GM12878 (cell line): ENCODE results near the gene ZPR1. TPM values are rescaled to one million over a fixed set of nuclear protein-coding genes. Genes with fewer than 3 reads are reported as not detected.

ENCODE experiments used
- ATAC-seq: fragments of 200-7000 bp; cut with Tn5 transposase; 3 replicates; pipeline ENCODE4 v1.9.1; 2020; ENCODE audit warnings: mild to moderate bottlenecking, moderate library complexity
- BruUV-seq: library from RNA; stranded (reverse); fragments of 400-500 nt; replicated peaks from 2 replicates; lab custom pipeline; 2021; lab: Mats Ljungman, UMichigan
- CTCF ChIA-PET: fragments of 300-600 bp; sonication (Branson Sonifier 250); formaldehyde crosslinking; extraction: SDS; loops from one replicate; lab custom pipeline; 2021; ENCODE audit warnings: inconsistent platforms; lab: Yijun Ruan, JAX
- POLR2A ChIA-PET: fragments of 350-600 bp; formaldehyde crosslinking; extraction: SDS; loops from one replicate; lab custom pipeline; 2021; ENCODE audit warnings: inconsistent platforms; lab: Charles Lee
- RAD21 ChIA-PET: fragments of 300-600 bp; sonication (Branson Sonifier 250); formaldehyde crosslinking; loops from one replicate; lab custom pipeline; 2023; ENCODE audit warnings: antibody characterized with exemption; ENCODE audit not compliant: unreplicated experiment; lab: Charles Lee
- SMC1A ChIA-PET: fragments of 300-600 bp; sonication (Branson Sonifier 250); formaldehyde crosslinking; loops from one replicate; lab custom pipeline; 2023; ENCODE audit not compliant: unreplicated experiment, uncharacterized antibody; lab: Charles Lee
- DNase-seq: peaks from one replicate; pipeline ENCODE4 v3.0.0-alpha.2; 2011; ENCODE audit warnings: low read depth, low spot score
- FAIRE-seq: peaks from 3 replicates; lab custom pipeline; 2011; peaks lifted over from hg19 to GRCh38; lab: Jason Lieb, UNC
- H2AFZ ChIP-seq: 2 replicates; pipeline ENCODE4 v1.6.0; 2011; ENCODE audit warnings: low read depth, low read length, control low read depth; ENCODE audit not compliant: control insufficient read depth
- H3K27ac ChIP-seq: 2 replicates; pipeline ENCODE4 v1.5.1; 2011; ENCODE audit warnings: control low read depth; ENCODE audit not compliant: control insufficient read depth, insufficient read depth
- H3K27me3 ChIP-seq, 2 experiments: replicated peaks in 1 of 2; 2 replicates each; pipeline versions ENCODE4 v1.6.0 to v1.6.1; 2011; ENCODE audit warnings: low read length in 1 of 2; ENCODE audit not compliant: control insufficient read depth in 2 of 2, insufficient read depth in 2 of 2
- H3K36me3 ChIP-seq, 2 experiments: 2 replicates each; pipeline ENCODE4 v1.5.1; 2011; ENCODE audit warnings: low read length in 1 of 2; ENCODE audit not compliant: control insufficient read depth in 2 of 2, insufficient read depth in 2 of 2
- H3K4me1 ChIP-seq: 2 replicates; pipeline ENCODE4 v1.6.1; 2011; ENCODE audit warnings: mild to moderate bottlenecking, low read length, moderate library complexity, mixed read lengths; ENCODE audit not compliant: control insufficient read depth, insufficient read depth
- H3K4me2 ChIP-seq: 2 replicates; pipeline ENCODE4 v1.6.0; 2011; ENCODE audit warnings: control low read depth; ENCODE audit not compliant: control insufficient read depth, insufficient read depth
- H3K4me3 ChIP-seq: fragments of 200-600 bp; sonication (generic); 2 replicates; pipeline ENCODE4 v1.5.1; 2016
- H3K79me2 ChIP-seq: 2 replicates; pipeline ENCODE4 v1.6.0; 2011; ENCODE audit warnings: low read length; ENCODE audit not compliant: control insufficient read depth, insufficient read depth
- H3K9ac ChIP-seq: 2 replicates; pipeline ENCODE4 v1.8.0; 2011; ENCODE audit warnings: low read length, control low read depth, mixed read lengths; ENCODE audit not compliant: control insufficient read depth, insufficient read depth
- H3K9me3 ChIP-seq: replicated peaks from 3 replicates; pipeline ENCODE4 v1.5.1; 2011; ENCODE audit warnings: mild to moderate bottlenecking, low read length; ENCODE audit not compliant: control insufficient read depth, insufficient read depth
- H4K20me1 ChIP-seq: 2 replicates; pipeline ENCODE4 v1.6.0; 2011; ENCODE audit not compliant: control insufficient read depth, insufficient read depth
- BCL11A ChIP-seq: IDR thresholded peaks from 2 replicates; pipeline ENCODE4 v1.6.1; 2011; ENCODE audit warnings: low read depth, low read length
- NFXL1 ChIP-seq: fragments of 450-650 bp; IDR thresholded peaks from 2 replicates; pipeline ENCODE4 v1.6.1; 2017; ENCODE audit warnings: antibody characterized with exemption, mild to moderate bottlenecking, borderline replicate concordance
- POLR2AphosphoS2 ChIP-seq: IDR thresholded peaks from 2 replicates; pipeline ENCODE4 v1.6.1; 2011; ENCODE audit warnings: low read depth, mild to moderate bottlenecking, low read length, improper control_type of control experiment, moderate library complexity
- RUNX3 ChIP-seq: IDR thresholded peaks from 2 replicates; pipeline ENCODE4 v1.6.1; 2012; ENCODE audit warnings: low read length, inconsistent platforms
- TAF1 ChIP-seq: IDR thresholded peaks from 2 replicates; pipeline ENCODE4 v1.6.1; 2011; ENCODE audit warnings: mild to moderate bottlenecking, low read depth, low read length, borderline replicate concordance
- ZNF24 ChIP-seq: fragments of 450-650 bp; IDR thresholded peaks from 2 replicates; pipeline ENCODE4 v1.6.1; 2017; ENCODE audit warnings: antibody characterized with exemption, mild to moderate bottlenecking
- WGBS: methylation state at CpG from one replicate; pipeline ENCODE4 v1.1.6; 2016; ENCODE audit warnings: low lambda C conversion rate; ENCODE audit not compliant: insufficient replicate concordance, insufficient coverage; ENCODE audit errors: missing lambda C conversion rate; 5-methylcytosine and 5-hydroxymethylcytosine counted together
- in situ Hi-C: fragments of 300-500 bp; cut with MboI; formaldehyde crosslinking; loops from 9 replicates; pipeline ENCODE4 v1.14.3; 2018; ENCODE audit warnings: mixed read lengths
- intact Hi-C: fragments of 100-400 bp; cut with micrococcal nuclease; formaldehyde crosslinking; loops from one replicate; pipeline ENCODE4 v1.14.2; 2022; ENCODE audit not compliant: unreplicated experiment
- polyA plus RNA-seq, 11 experiments: library from polyadenylated mRNA; depleted of rRNA in 4 of 11; unstranded in 6 of 11; stranded (reverse) in 5 of 11; fragments of >200 nt; fragmentation: Nextera tagmentation in 4 of 11; fragmentation: Illumina TruSeq in 1 of 11; extraction: Ambion mirVana in 4 of 11; extraction: Trizol in 1 of 11; gene quantifications; 1 replicate in 1 of 11; 2 replicates in 10 of 11; pipeline versions ENCODE4 v1.2.1 to v1.2.3, GENCODE V29; 2011 to 2016; ENCODE audit warnings: inconsistent platforms in 2 of 11, missing spikeins in 2 of 11, low read depth in 1 of 11
- total RNA-seq, 4 experiments: library from RNA; depleted of rRNA in 3 of 4; stranded (reverse); fragments of >200 nt in 3 of 4; fragmentation: Illumina TruSeq in 1 of 4; extraction: Trizol in 1 of 4; gene quantifications; 2 replicates each; pipeline versions ENCODE4 v1.2.1 to v1.2.3, GENCODE V29; 2013 to 2021
- TF ChIP-seq, protein P1 (sequence below): fragments of 450-650 bp; IDR thresholded peaks from 2 replicates; pipeline ENCODE4 v1.6.1; 2017; ENCODE audit warnings: antibody characterized with exemption, mild to moderate bottlenecking, moderate library complexity
- TF ChIP-seq, protein P2 (sequence below): IDR thresholded peaks from 2 replicates; pipeline ENCODE4 v1.6.1; 2011; ENCODE audit warnings: low read depth, mild to moderate bottlenecking, low read length, moderate library complexity, borderline replicate concordance; ENCODE audit errors: extremely low read depth
- TF ChIP-seq, protein P3 (sequence below): fragments of 450-650 bp; IDR thresholded peaks from 2 replicates; pipeline ENCODE4 v1.6.1; 2017; ENCODE audit warnings: mild to moderate bottlenecking
- TF ChIP-seq, protein P4 (sequence below): IDR thresholded peaks from 2 replicates; pipeline ENCODE4 v1.6.1; 2012; ENCODE audit warnings: mild to moderate bottlenecking, low read depth, low read length

Gene ZPR1
- total and polyA plus RNA-seq, 10 of the 15 experiments (the other 5 are each of a cell fraction or from before 2014, with no cell fraction given), result 9.3 to 89.7 (median 54.7) TPM

DNA sequence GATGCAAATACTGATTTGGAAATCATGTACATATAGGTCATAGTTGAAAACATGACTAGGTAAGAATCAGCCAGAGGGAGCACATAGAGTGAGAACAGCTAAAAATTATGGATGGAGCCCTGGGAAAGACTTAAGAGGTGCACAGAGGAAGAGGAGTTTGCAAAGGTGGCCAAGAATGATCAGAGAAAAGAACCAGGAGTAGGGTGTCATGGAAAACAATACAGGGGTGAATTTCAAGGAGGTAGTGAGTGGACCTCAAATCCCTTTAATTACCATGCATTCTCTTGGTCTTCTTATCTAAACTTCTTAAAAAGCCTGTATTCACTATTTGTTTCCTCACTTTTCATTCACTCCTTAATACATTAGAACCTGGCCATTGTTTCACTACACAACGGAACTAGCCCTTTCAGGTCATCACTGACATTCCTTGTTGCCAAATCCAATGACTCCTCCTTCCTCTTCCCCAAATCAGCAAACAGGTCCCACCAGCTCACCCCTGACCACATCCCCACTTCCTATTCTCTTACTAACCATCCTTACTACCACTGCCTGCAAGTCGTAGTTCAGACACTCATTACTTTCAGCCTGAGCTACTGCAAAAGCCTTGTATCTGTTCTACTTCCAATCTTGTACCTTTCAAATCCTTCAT is 37.6 kb downstream of the ZPR1 start (continued):
- TF ChIP-seq, protein P1, sequence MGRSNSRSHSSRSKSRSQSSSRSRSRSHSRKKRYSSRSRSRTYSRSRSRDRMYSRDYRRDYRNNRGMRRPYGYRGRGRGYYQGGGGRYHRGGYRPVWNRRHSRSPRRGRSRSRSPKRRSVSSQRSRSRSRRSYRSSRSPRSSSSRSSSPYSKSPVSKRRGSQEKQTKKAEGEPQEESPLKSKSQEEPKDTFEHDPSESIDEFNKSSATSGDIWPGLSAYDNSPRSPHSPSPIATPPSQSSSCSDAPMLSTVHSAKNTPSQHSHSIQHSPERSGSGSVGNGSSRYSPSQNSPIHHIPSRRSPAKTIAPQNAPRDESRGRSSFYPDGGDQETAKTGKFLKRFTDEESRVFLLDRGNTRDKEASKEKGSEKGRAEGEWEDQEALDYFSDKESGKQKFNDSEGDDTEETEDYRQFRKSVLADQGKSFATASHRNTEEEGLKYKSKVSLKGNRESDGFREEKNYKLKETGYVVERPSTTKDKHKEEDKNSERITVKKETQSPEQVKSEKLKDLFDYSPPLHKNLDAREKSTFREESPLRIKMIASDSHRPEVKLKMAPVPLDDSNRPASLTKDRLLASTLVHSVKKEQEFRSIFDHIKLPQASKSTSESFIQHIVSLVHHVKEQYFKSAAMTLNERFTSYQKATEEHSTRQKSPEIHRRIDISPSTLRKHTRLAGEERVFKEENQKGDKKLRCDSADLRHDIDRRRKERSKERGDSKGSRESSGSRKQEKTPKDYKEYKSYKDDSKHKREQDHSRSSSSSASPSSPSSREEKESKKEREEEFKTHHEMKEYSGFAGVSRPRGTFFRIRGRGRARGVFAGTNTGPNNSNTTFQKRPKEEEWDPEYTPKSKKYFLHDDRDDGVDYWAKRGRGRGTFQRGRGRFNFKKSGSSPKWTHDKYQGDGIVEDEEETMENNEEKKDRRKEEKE, result no peak
- TF ChIP-seq NFXL1 (no peak), ZNF24 (no peak)
- TF ChIP-seq, protein P2, sequence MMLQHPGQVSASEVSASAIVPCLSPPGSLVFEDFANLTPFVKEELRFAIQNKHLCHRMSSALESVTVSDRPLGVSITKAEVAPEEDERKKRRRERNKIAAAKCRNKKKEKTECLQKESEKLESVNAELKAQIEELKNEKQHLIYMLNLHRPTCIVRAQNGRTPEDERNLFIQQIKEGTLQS, result no peak

DNA sequence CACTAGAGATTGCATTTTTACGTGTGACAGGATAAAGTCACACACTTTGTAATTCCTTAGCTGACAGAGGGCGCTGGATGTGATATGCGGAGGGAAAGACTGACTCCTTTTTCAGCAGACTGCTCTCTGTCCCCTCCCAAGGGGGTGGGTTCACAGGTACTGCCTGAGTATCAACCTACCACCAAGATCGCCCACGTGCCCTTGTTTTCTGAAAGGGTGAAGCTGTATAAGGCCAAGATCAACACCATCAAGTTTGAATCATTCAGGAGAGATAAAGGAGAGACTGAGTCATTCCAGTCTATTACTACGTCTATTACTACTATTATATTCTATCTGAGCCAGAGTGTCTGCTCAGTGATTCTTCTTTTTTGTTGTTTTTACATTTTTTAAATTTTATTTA is 45.7 kb downstream of the ZPR1 start:
- FAIRE-seq, result no peak
- Histone ChIP-seq H3K27ac (no peak overlapping the region), H3K9me3 (no peaks in the 10 kb centered on the region), H3K4me2 (no peak overlapping the region), H3K4me1 (no peaks in the 10 kb centered on the region), H4K20me1 (no peaks in the 10 kb centered on the region), H3K4me3 (no peak overlapping the region), H3K27me3 (no peaks in the 10 kb centered on the region), H3K36me3 (peaks cover 2% of the 10 kb centered on the region in 2 experiments; a peak in 3 of 4 replicates), H3K79me2 (no peaks in the 10 kb centered on the region), H2AFZ (no peak overlapping the region), H3K9ac (no peak overlapping the region)
- intact Hi-C loops (no loop called here), in situ Hi-C loops (no loop called here)
- CTCF ChIA-PET, result interaction anchor here (1.0 to 3.4 kb wide), 6 partner anchors 9 to 94 kb away, joined by 3 to 58 read pairs (median 10); partner anchors contain the start of gene APOA1
- ATAC-seq, result no peak
- BruUV-seq, result no TSS peak
- DNase-seq, result no peak
- RAD21 ChIA-PET, result interaction anchor here (1.6 kb wide), 1 partner anchor 9 kb away, joined by 13 read pairs; no protein-coding TSS in a partner anchor
- 94% methylated on average over 6 of the region's 6 CpGs for WGBS
- SMC1A ChIA-PET, result no interaction called here
- POLR2A ChIA-PET, result no interaction called here
- TF ChIP-seq TAF1, result no peak
- no peak for TF ChIP-seq BCL11A
- no peak for TF ChIP-seq RUNX3
- TF ChIP-seq, protein P3, sequence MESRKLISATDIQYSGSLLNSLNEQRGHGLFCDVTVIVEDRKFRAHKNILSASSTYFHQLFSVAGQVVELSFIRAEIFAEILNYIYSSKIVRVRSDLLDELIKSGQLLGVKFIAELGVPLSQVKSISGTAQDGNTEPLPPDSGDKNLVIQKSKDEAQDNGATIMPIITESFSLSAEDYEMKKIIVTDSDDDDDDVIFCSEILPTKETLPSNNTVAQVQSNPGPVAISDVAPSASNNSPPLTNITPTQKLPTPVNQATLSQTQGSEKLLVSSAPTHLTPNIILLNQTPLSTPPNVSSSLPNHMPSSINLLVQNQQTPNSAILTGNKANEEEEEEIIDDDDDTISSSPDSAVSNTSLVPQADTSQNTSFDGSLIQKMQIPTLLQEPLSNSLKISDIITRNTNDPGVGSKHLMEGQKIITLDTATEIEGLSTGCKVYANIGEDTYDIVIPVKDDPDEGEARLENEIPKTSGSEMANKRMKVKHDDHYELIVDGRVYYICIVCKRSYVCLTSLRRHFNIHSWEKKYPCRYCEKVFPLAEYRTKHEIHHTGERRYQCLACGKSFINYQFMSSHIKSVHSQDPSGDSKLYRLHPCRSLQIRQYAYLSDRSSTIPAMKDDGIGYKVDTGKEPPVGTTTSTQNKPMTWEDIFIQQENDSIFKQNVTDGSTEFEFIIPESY, result no peak
- TF ChIP-seq POLR2AphosphoS2, result no peak
- TF ChIP-seq, protein P4, sequence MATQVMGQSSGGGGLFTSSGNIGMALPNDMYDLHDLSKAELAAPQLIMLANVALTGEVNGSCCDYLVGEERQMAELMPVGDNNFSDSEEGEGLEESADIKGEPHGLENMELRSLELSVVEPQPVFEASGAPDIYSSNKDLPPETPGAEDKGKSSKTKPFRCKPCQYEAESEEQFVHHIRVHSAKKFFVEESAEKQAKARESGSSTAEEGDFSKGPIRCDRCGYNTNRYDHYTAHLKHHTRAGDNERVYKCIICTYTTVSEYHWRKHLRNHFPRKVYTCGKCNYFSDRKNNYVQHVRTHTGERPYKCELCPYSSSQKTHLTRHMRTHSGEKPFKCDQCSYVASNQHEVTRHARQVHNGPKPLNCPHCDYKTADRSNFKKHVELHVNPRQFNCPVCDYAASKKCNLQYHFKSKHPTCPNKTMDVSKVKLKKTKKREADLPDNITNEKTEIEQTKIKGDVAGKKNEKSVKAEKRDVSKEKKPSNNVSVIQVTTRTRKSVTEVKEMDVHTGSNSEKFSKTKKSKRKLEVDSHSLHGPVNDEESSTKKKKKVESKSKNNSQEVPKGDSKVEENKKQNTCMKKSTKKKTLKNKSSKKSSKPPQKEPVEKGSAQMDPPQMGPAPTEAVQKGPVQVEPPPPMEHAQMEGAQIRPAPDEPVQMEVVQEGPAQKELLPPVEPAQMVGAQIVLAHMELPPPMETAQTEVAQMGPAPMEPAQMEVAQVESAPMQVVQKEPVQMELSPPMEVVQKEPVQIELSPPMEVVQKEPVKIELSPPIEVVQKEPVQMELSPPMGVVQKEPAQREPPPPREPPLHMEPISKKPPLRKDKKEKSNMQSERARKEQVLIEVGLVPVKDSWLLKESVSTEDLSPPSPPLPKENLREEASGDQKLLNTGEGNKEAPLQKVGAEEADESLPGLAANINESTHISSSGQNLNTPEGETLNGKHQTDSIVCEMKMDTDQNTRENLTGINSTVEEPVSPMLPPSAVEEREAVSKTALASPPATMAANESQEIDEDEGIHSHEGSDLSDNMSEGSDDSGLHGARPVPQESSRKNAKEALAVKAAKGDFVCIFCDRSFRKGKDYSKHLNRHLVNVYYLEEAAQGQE, result no peak
